ENCODE results near the gene VIPR2. TPM values are rescaled to one million over a fixed set of nuclear protein-coding genes. Genes with fewer than 3 reads are reported as not detected.

VIPR2 gene
- total and polyA plus RNA-seq, 4 donors, result 0.02 to 0.91 (median 0.73) TPM

DNA sequence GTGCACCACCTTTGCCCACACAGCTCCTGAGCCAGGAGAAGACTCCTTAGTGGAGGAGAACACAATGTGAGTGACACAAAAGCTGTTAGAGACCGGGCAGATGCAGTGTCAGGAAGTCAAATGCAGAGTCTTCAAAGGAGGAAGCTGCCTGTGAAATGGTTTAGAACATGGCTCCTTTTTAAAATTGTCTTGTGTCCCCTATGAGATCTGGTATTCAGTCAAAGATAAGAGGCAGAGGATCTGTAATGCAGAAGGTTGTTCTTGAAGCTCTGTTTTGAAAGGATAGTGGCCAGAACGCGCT is 133.0 kb downstream of the VIPR2 start:
- no peak overlapping the region for H3K9ac ChIP-seq (ENCODE audit: insufficient read depth in 1 of 2, low read length in 2 of 2)
- H3K9me3 ChIP-seq (ENCODE audit: control insufficient read depth in 4 of 4, insufficient read depth in 3 of 4, low read length in 3 of 4), result no peaks in the 10 kb centered on the region
- no peak overlapping the region for H3K4me3 ChIP-seq
- peaks cover 0 to 11% (median 7%) of the 10 kb centered on the region in 5 donors for H3K4me1 ChIP-seq (ENCODE audit: control insufficient read depth in 5 of 5, insufficient read depth in 5 of 5, low read length in 5 of 5)
- 71 to 85% methylated on average over 3 of the region's 3 CpGs for WGBS, 2 donors
- DNase-seq (no peak), ATAC-seq (ENCODE audit: insufficient read depth, low FRiP score) (no peak)
- no peaks in the 10 kb centered on the region for H3K27me3 ChIP-seq (ENCODE audit: control insufficient read depth in 3 of 3, insufficient read depth in 3 of 3, low read length in 2 of 3)
- H3K27ac ChIP-seq (ENCODE audit: low read depth in 1 of 2, low read length in 1 of 2), result no peak overlapping the region
- no peaks in the 10 kb centered on the region for H3K36me3 ChIP-seq (ENCODE audit: control insufficient read depth in 4 of 4, insufficient read depth in 4 of 4, low read length in 4 of 4)
- TF ChIP-seq, protein P1, sequence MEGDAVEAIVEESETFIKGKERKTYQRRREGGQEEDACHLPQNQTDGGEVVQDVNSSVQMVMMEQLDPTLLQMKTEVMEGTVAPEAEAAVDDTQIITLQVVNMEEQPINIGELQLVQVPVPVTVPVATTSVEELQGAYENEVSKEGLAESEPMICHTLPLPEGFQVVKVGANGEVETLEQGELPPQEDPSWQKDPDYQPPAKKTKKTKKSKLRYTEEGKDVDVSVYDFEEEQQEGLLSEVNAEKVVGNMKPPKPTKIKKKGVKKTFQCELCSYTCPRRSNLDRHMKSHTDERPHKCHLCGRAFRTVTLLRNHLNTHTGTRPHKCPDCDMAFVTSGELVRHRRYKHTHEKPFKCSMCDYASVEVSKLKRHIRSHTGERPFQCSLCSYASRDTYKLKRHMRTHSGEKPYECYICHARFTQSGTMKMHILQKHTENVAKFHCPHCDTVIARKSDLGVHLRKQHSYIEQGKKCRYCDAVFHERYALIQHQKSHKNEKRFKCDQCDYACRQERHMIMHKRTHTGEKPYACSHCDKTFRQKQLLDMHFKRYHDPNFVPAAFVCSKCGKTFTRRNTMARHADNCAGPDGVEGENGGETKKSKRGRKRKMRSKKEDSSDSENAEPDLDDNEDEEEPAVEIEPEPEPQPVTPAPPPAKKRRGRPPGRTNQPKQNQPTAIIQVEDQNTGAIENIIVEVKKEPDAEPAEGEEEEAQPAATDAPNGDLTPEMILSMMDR (IDR thresholded peaks at IDR 0.05; ENCODE audit: control extremely low read depth, extremely low read depth), result no peak

DNA sequence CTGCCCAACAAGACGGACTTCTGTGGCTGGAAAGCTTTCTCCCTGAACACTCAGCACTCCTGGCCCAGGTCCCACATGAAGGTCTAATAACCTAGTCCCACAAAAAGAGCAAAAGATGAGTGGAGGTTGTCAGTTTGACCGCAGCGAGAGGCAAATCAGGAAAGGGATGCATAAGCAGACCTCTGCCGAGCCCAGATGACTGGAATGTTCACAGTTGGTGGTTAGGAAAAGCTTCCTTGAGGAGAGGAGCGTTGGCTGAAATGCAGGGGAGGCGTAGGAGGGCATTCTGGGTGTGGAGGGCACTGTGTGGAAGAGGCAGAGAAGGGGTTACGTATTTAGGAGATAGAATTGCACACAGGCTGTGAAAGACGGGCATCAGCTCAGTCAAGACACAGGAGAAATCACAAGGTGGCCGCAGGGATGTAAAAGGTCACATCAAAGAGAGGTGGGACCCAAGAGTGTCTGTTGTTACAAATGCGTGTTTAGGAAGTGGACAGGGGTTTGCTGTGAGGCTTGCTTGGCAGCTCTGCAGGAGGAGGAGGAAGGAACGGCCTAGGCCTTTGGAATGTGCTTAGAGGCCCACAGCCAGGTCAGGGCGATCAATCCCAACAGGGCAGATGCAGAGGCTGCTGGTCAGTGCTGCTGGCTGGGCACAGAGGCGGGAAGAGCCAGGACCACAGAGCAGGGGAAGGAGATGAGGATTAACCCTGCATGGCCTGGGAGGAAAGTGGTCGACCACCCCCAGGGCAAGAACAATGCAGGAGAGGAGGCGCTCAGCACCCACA is 133.5 kb downstream of the VIPR2 start:
- Histone ChIP-seq H3K4me1 (ENCODE audit: control insufficient read depth in 5 of 5, insufficient read depth in 5 of 5, low read length in 5 of 5) (peaks cover 0 to 11% (median 7%) of the 10 kb centered on the region in 5 donors), H3K4me3 (no peak overlapping the region), H3K9me3 (ENCODE audit: control insufficient read depth in 4 of 4, insufficient read depth in 3 of 4, low read length in 3 of 4) (no peaks in the 10 kb centered on the region), H3K27me3 (ENCODE audit: control insufficient read depth in 3 of 3, insufficient read depth in 3 of 3, low read length in 2 of 3) (no peaks in the 10 kb centered on the region), H3K36me3 (ENCODE audit: control insufficient read depth in 4 of 4, insufficient read depth in 4 of 4, low read length in 4 of 4) (no peaks in the 10 kb centered on the region), H3K27ac (ENCODE audit: low read depth in 1 of 2, low read length in 1 of 2) (no peak overlapping the region), H3K9ac (ENCODE audit: insufficient read depth in 1 of 2, low read length in 2 of 2) (no peak overlapping the region)
- DNase-seq (no peak), ATAC-seq (ENCODE audit: insufficient read depth, low FRiP score) (no peak)
- WGBS, 2 donors, result 84 to 87% methylated on average over 15 of the region's 15 CpGs
- TF ChIP-seq, protein P1 (IDR thresholded peaks at IDR 0.05; ENCODE audit: control extremely low read depth, extremely low read depth), result no peak

DNA sequence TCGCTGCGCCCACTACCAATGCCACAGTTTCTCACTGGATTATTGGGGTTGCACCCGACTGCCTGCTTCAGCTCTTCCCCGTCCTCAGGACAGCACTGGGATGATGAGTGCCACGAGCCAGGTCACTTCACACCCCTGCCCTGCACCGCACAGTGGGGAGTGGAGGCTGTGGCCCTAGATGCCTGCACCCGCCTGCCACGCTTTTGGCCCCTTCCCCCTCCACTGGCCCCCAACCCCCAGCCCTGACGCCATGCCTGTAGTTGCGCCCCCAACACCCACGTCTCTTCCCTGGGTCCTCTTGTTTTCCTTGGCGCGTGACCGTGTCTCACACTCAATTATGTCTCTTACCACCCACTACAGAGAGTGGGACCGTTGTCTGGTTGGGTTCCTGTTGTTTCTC is 134.3 kb downstream of the VIPR2 start:
- no peak for DNase-seq
- WGBS, 2 donors, result 94 to 95% methylated on average over 15 of the region's 15 CpGs
- Histone ChIP-seq H3K9ac (ENCODE audit: insufficient read depth in 1 of 2, low read length in 2 of 2) (no peak overlapping the region), H3K36me3 (ENCODE audit: control insufficient read depth in 4 of 4, insufficient read depth in 4 of 4, low read length in 4 of 4) (no peaks in the 10 kb centered on the region), H3K4me3 (no peak overlapping the region), H3K9me3 (ENCODE audit: control insufficient read depth in 4 of 4, insufficient read depth in 3 of 4, low read length in 3 of 4) (no peaks in the 10 kb centered on the region), H3K27ac (ENCODE audit: low read depth in 1 of 2, low read length in 1 of 2) (no peak overlapping the region), H3K27me3 (ENCODE audit: control insufficient read depth in 3 of 3, insufficient read depth in 3 of 3, low read length in 2 of 3) (no peaks in the 10 kb centered on the region), H3K4me1 (ENCODE audit: control insufficient read depth in 5 of 5, insufficient read depth in 5 of 5, low read length in 5 of 5) (peaks cover 0 to 11% (median 7%) of the 10 kb centered on the region in 5 donors)
- no peak for ATAC-seq (ENCODE audit: insufficient read depth, low FRiP score)
- TF ChIP-seq, protein P1 (IDR thresholded peaks at IDR 0.05; ENCODE audit: control extremely low read depth, extremely low read depth), result no peak

DNA sequence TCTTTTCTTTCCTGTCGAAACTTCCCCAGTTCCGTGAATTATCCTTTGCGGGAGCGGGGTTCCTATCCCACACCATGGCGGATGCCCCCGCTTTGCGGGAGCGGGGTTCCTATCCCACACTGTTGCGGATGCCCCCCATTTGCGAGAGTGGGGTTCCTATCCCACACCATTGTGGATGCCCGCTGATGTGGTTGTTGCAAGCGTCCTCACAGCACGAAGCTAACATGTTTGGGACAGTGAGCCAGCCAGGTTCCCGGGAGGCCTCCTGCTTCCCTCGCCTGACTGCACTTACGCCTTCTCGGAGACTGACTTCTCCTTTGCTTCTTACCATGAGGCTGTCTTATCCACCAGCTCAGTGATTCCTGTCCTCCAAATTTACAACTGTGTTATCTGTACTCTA is 134.7 kb downstream of the VIPR2 start:
- TF ChIP-seq, protein P1 (IDR thresholded peaks at IDR 0.05; ENCODE audit: control extremely low read depth, extremely low read depth), result no peak
- H3K27ac ChIP-seq (ENCODE audit: low read depth in 1 of 2, low read length in 1 of 2), result no peak overlapping the region
- DNase-seq (no peak), ATAC-seq (ENCODE audit: insufficient read depth, low FRiP score) (no peak)
- no peaks in the 10 kb centered on the region for H3K27me3 ChIP-seq (ENCODE audit: control insufficient read depth in 3 of 3, insufficient read depth in 3 of 3, low read length in 2 of 3)
- no peaks in the 10 kb centered on the region for H3K9me3 ChIP-seq (ENCODE audit: control insufficient read depth in 4 of 4, insufficient read depth in 3 of 4, low read length in 3 of 4)
- 82 to 86% methylated on average over 17 of the region's 17 CpGs for WGBS, 2 donors
- H3K4me3 ChIP-seq, result no peak overlapping the region
- H3K4me1 ChIP-seq (ENCODE audit: control insufficient read depth in 5 of 5, insufficient read depth in 5 of 5, low read length in 5 of 5), result peaks cover 0 to 9% (median 6%) of the 10 kb centered on the region in 5 donors
- no peaks in the 10 kb centered on the region for H3K36me3 ChIP-seq (ENCODE audit: control insufficient read depth in 4 of 4, insufficient read depth in 4 of 4, low read length in 4 of 4)
- no peak overlapping the region for H3K9ac ChIP-seq (ENCODE audit: insufficient read depth in 1 of 2, low read length in 2 of 2)

Data from lung (tissue), 12 donors.